Measurements from ENCODE around the gene LBHD1. TPM values are rescaled to one million over a fixed set of nuclear protein-coding genes. Genes with fewer than 3 reads are reported as not detected.
A peak's percentile ranks its signal among the peaks of the same experiment; 100 is the strongest.
"Not testable (repeated sequence)": the region's sequence is repeated elsewhere in the genome, so short reads cannot be mapped to it uniquely, and the experiment has no call there.

Gene LBHD1
- total RNA-seq, 1 experiment from 2014 or later, result 16.1 TPM

- Histone ChIP-seq H2AFZ (peak within 1 kb of the TSS; percentile 88), H3K4me1 (replicated peaks; ENCODE audit: insufficient read depth) (peaks cover 20% of the 10 kb centered on the region), H3K9me3 (ENCODE audit: insufficient read depth, low read depth) (no peaks in the 10 kb centered on the region), H3F3A (ENCODE audit: insufficient read depth, low read depth) (peaks cover 51% of the 10 kb centered on the region), H4K20me1 (ENCODE audit: insufficient read depth) (no peaks in the 10 kb centered on the region), H3K9me2 (ENCODE audit: insufficient read depth) (no peaks in the 10 kb centered on the region), H3K36me3 (ENCODE audit: low read depth) (peaks cover 13% of the 10 kb centered on the region; the same call in 1 of the 2 replicates), H3K79me2 (ENCODE audit: low read depth) (peaks cover 18% of the 10 kb centered on the region), H3K4me2 (peak within 1 kb of the TSS; percentile 75), H3K27me3 (ENCODE audit: insufficient read depth, low read depth) (no peaks in the 10 kb centered on the region), H3K4me3 (peak within 1 kb of the TSS; percentile 79), H3K27ac (peak within 1 kb of the TSS; percentile 86)
- ChIA-PET CTCF (interaction anchor here (0.6 to 1.0 kb wide), 3 partner anchors 30 to 165 kb away, joined by 3 to 6 read pairs (median 5); partner anchors contain the start of gene TUT1), POLR2A (ENCODE audit: unreplicated experiment) (interaction anchor here (0.6 to 1.6 kb wide), 13 partner anchors 9 to 1059 kb away, joined by 3 to 15 read pairs (median 4); partner anchors contain the start of genes C11orf98, CSKMT, EML3 and HNRNPUL2)
- peak; percentile 97 to 100 for DNase-seq
- TF ChIP-seq EZH2 (IDR thresholded peaks at IDR 0.05; ENCODE audit: low read depth), result no peak
- TF ChIP-seq CTCF (conservative IDR thresholded peaks at IDR 0.05), result no peak
- intact Hi-C loops (cut with micrococcal nuclease; ENCODE audit: unreplicated experiment), result loop anchor here (1.0 to 5.0 kb wide), 3 partner anchors 24 to 45 kb away; partner anchors contain the start of genes C11orf98, CSKMT, GANAB and TUT1
- BruUV-seq (replicated peaks), result no TSS peak
Measured at GRCh38 chr11:62621567-62622470, 50.2 kb downstream of the LBHD1 start, which contains the start of gene B3GAT3. Gene B3GAT3 (minus strand): TSS chr11:62621986. CDS start chr11:62621947, 39 bp downstream.

DNA sequence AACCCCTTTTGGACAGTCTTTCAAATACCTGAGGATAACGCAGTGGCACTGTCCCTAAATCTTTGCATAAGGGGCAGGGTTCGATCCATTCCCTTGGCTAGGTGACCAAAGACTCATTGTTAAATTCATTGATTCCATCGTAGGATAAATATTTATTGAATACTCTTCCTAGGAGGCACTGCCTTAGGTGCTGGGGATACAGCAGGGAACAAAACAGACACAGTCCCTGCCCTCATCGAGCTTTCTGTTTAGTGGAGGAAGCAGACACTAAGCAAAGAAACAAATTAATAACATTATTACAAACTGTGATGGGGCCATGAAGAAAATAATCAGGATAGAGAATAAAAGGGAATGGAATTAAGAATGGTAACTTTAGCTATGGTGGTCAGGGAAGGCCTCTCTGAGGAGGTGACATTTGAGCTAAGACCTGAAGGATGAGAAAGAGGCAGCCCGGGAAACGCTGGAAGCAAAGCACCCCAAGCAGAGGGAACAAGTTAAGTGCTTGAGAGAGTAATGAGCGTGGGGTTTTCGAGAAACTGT, 51.0 kb downstream of the LBHD1 start:
- Histone ChIP-seq H3K36me3 (ENCODE audit: low read depth) (peaks cover 6% of the 10 kb centered on the region; the same call in 1 of the 2 replicates), H3K27me3 (ENCODE audit: insufficient read depth, low read depth) (no peaks in the 10 kb centered on the region), H3K4me1 (replicated peaks; ENCODE audit: insufficient read depth) (peaks cover 20% of the 10 kb centered on the region), H3K9me3 (ENCODE audit: insufficient read depth, low read depth) (no peaks in the 10 kb centered on the region), H3K9me2 (ENCODE audit: insufficient read depth) (no peaks in the 10 kb centered on the region), H2AFZ (peak overlapping the region; percentile 88), H3F3A (ENCODE audit: insufficient read depth, low read depth) (peaks cover 50% of the 10 kb centered on the region), H3K4me3 (peak overlapping the region; percentile 79), H3K79me2 (ENCODE audit: low read depth) (peaks cover 18% of the 10 kb centered on the region), H4K20me1 (ENCODE audit: insufficient read depth) (no peaks in the 10 kb centered on the region), H3K27ac (peak overlapping the region; percentile 86), H3K4me2 (peak overlapping the region; percentile 75)
- POLR2A ChIA-PET (ENCODE audit: unreplicated experiment), result interaction anchor here (0.6 to 1.6 kb wide), 5 partner anchors 29 to 609 kb away, joined by 3 to 15 read pairs (median 9); partner anchors contain the start of genes C11orf98, CSKMT, HNRNPUL2 and INTS5
- CTCF ChIA-PET, result interaction anchor here (0.6 to 1.0 kb wide), 2 partner anchors 29 to 166 kb away, joined by 3 to 5 read pairs; partner anchors contain the start of gene TUT1
- BruUV-seq (replicated peaks), result TSS peak; percentile 29
- intact Hi-C loops (cut with micrococcal nuclease; ENCODE audit: unreplicated experiment), result loop anchor here (5.0 kb wide), 1 partner anchor 46 kb away; the partner anchor contains the start of genes C11orf98 and CSKMT
- no peak for DNase-seq
- TF ChIP-seq CTCF (conservative IDR thresholded peaks at IDR 0.05) (no peak), EZH2 (IDR thresholded peaks at IDR 0.05; ENCODE audit: low read depth) (no peak)

DNA sequence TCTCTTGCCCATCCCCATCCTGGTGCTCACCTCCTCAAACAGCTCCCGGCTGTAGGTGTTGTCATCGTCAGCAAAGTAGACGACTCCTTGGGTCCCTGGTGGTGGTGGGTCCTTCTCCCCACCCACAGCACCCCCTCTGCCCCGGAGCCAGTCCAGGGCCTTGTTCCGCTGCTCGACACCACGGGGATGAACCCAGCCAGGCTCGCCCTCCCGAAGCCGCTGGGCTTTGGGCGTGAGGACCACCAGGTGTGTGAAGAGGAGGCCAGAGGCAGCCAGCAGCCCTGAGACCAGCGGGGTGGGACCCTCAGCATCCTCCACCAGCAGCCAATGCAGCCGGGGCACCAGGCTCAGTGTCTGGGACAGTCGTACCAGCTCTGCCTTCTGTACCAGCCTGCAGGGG, 55.1 kb downstream of the LBHD1 start:
- not testable (repeated sequence) for H3K27ac ChIP-seq; BruUV-seq (replicated peaks)

More for the DNA sequence above, 55.1 kb downstream of the LBHD1 start:
- H3K36me3 ChIP-seq (ENCODE audit: low read depth); intact Hi-C loops (cut with micrococcal nuclease; ENCODE audit: unreplicated experiment); H3K9me3 ChIP-seq (ENCODE audit: insufficient read depth, low read depth); DNase-seq; H4K20me1 ChIP-seq (ENCODE audit: insufficient read depth); H2AFZ ChIP-seq; H3K4me2 ChIP-seq; H3K27me3 ChIP-seq (ENCODE audit: insufficient read depth, low read depth); H3K9me2 ChIP-seq (ENCODE audit: insufficient read depth); H3K4me3 ChIP-seq; CTCF ChIA-PET: not testable (repeated sequence)
- Histone ChIP-seq H3K79me2 (ENCODE audit: low read depth) (peaks cover 18% of the 10 kb centered on the region), H3F3A (ENCODE audit: insufficient read depth, low read depth) (peaks cover 43% of the 10 kb centered on the region), H3K4me1 (replicated peaks; ENCODE audit: insufficient read depth) (peaks cover 35% of the 10 kb centered on the region)
- POLR2A ChIA-PET (ENCODE audit: unreplicated experiment), result interaction anchor here (0.6 kb wide), 1 partner anchor 25 kb away, joined by 7 read pairs; no protein-coding TSS in a partner anchor
